CD8-positive, alpha-beta memory T cell (primary cell): ENCODE results near the gene SCLY. TPM values are rescaled to one million over a fixed set of nuclear protein-coding genes. Genes with fewer than 3 reads are reported as not detected.
"Not testable (repeated sequence)": the region's sequence is repeated elsewhere in the genome, so short reads cannot be mapped to it uniquely, and the experiment has no call there.

Source experiments
- CTCF ChIA-PET: fragments of 350-600 bp; sonication (Branson Sonifier 250); formaldehyde crosslinking; loops from one replicate; lab custom pipeline; 2021; ENCODE audit warnings: antibody characterized with exemption; lab: Charles Lee
- POLR2A ChIA-PET: fragments of 350-600 bp; sonication (Branson Sonifier 250); formaldehyde crosslinking; loops from one replicate; lab custom pipeline; 2021; ENCODE audit warnings: antibody characterized with exemption; lab: Charles Lee
- DNase-seq, 5 donors: peaks; one replicate each; pipeline versions ENCODE4 v3.0.0 to v3.0.0-alpha.2; 2020 to 2022; ENCODE audit warnings: mixed read lengths in 1 of 5
- H3K27ac ChIP-seq: one replicate; pipeline ENCODE4 v1.7.0; 2013; ENCODE audit warnings: low read depth, mild to moderate bottlenecking, low read length, moderate library complexity
- H3K27me3 ChIP-seq: 2 replicates; pipeline ENCODE4 v1.7.0; 2013; ENCODE audit warnings: low read length, mild to moderate bottlenecking; ENCODE audit not compliant: insufficient read depth, poor library complexity, severe bottlenecking
- H3K36me3 ChIP-seq: 2 replicates; pipeline ENCODE4 v1.7.0; 2013; ENCODE audit warnings: mild to moderate bottlenecking, low read length, moderate library complexity; ENCODE audit not compliant: insufficient read depth
- H3K4me1 ChIP-seq: 2 replicates; pipeline ENCODE4 v1.7.0; 2013; ENCODE audit warnings: mild to moderate bottlenecking, low read length, moderate library complexity; ENCODE audit not compliant: insufficient read depth
- H3K4me3 ChIP-seq: 2 replicates; pipeline ENCODE4 v1.7.0; 2013; ENCODE audit warnings: mild to moderate bottlenecking, low read length
- H3K9me3 ChIP-seq: 2 replicates; pipeline ENCODE4 v1.7.0; 2013; ENCODE audit warnings: mild to moderate bottlenecking, low read length
- H3K27ac Mint-ChIP-seq, 8 donors: one replicate each; pipeline ENCODE4 v1.8.0; 2020 to 2021; ENCODE audit warnings: mixed read lengths in 8 of 8, mild to moderate bottlenecking in 6 of 8, inconsistent platforms in 3 of 8, moderate library complexity in 3 of 8
- H3K27me3 Mint-ChIP-seq, 2 donors: one replicate each; pipeline ENCODE4 v1.8.0; 2020 to 2021; ENCODE audit warnings: mixed read lengths in 2 of 2, mild to moderate bottlenecking in 1 of 2, moderate library complexity in 1 of 2
- H3K36me3 Mint-ChIP-seq, 3 donors: one replicate each; pipeline ENCODE4 v1.8.0; 2020 to 2021; ENCODE audit warnings: mixed read lengths in 3 of 3, inconsistent platforms in 1 of 3, mild to moderate bottlenecking in 1 of 3
- H3K4me1 Mint-ChIP-seq, 3 donors: one replicate each; pipeline ENCODE4 v1.8.0; 2020 to 2021; ENCODE audit warnings: mixed read lengths in 3 of 3, inconsistent platforms in 1 of 3, mild to moderate bottlenecking in 1 of 3
- H3K4me3 Mint-ChIP-seq, 7 donors: one replicate each; pipeline ENCODE4 v1.8.0; 2020 to 2021; ENCODE audit warnings: mixed read lengths in 7 of 7, mild to moderate bottlenecking in 6 of 7, moderate library complexity in 4 of 7, inconsistent platforms in 2 of 7
- H3K9me3 Mint-ChIP-seq, 5 donors: one replicate each; pipeline ENCODE4 v1.8.0; 2020 to 2022; ENCODE audit warnings: mixed read lengths in 5 of 5, mild to moderate bottlenecking in 3 of 5, moderate library complexity in 2 of 5, inconsistent platforms in 1 of 5
- polyA plus RNA-seq: library from polyadenylated mRNA; unstranded; fragments of 300-500 nt; fragmentation: Illumina TruSeq; gene quantifications from one replicate; pipeline ENCODE4 v1.2.3, GENCODE V29; 2021
- total RNA-seq, 2 experiments: library from RNA; stranded (reverse); gene quantifications; one replicate each; pipeline ENCODE4 v1.2.3, GENCODE V29; 2021

The SCLY gene
- total and polyA plus RNA-seq, 3 experiments from 2014 or later: 16.1 to 70.5 (median 64.8) TPM

GRCh38 chr2:238106698-238107524 is 46.1 kb downstream of the SCLY start:
- H3K27me3 Mint-ChIP-seq: no peaks in the 10 kb centered on the region
- no peaks in the 10 kb centered on the region for H3K36me3 Mint-ChIP-seq
- DNase-seq: no peak
- Histone ChIP-seq H3K27me3 (no peaks in the 10 kb centered on the region), H3K36me3 (no peaks in the 10 kb centered on the region), H3K9me3 (no peaks in the 10 kb centered on the region), H3K4me1 (no peaks in the 10 kb centered on the region), H3K27ac (no peak overlapping the region), H3K4me3 (no peak overlapping the region)
- POLR2A ChIA-PET: no interaction called here
- peaks cover 0 to 16% (median 0%) of the 10 kb centered on the region in 3 donors for H3K4me1 Mint-ChIP-seq
- peaks cover 0 to 2% (median 1%) of the 10 kb centered on the region in 5 donors for H3K9me3 Mint-ChIP-seq
- CTCF ChIA-PET: no interaction called here
- no peak overlapping the region for H3K4me3 Mint-ChIP-seq
- H3K27ac Mint-ChIP-seq: no peak overlapping the region

- H3K27ac Mint-ChIP-seq: no peak overlapping the region
- DNase-seq: no peak
- H3K4me3 Mint-ChIP-seq: no peak overlapping the region
- peaks cover 0 to 4% (median under 1%) of the 10 kb centered on the region in 3 donors for H3K36me3 Mint-ChIP-seq
- Histone ChIP-seq H3K27ac (no peak overlapping the region), H3K4me1 (no peaks in the 10 kb centered on the region), H3K27me3 (no peaks in the 10 kb centered on the region), H3K9me3 (peaks cover 1% of the 10 kb centered on the region), H3K4me3 (no peak overlapping the region), H3K36me3 (no peaks in the 10 kb centered on the region)
- H3K27me3 Mint-ChIP-seq: no peaks in the 10 kb centered on the region
- peaks cover 0 to 16% (median 0%) of the 10 kb centered on the region in 3 donors for H3K4me1 Mint-ChIP-seq
- ChIA-PET POLR2A (no interaction called here), CTCF (no interaction called here)
- peaks cover 3 to 11% (median 9%) of the 10 kb centered on the region in 5 donors for H3K9me3 Mint-ChIP-seq
Observed at GRCh38 chr2:238107525-238108422, 47.0 kb downstream of the SCLY start.

GRCh38 chr2:238108423-238109183 is 47.8 kb downstream of the SCLY start:
- ChIA-PET CTCF (no interaction called here), POLR2A (no interaction called here)
- no peak overlapping the region for H3K4me3 Mint-ChIP-seq
- no peak overlapping the region for H3K4me3 ChIP-seq
- H3K27ac Mint-ChIP-seq: no peak overlapping the region
- no peaks in the 10 kb centered on the region for H3K27me3 ChIP-seq
- H3K4me1 ChIP-seq: no peaks in the 10 kb centered on the region
- peaks cover 0 to 16% (median 0%) of the 10 kb centered on the region in 3 donors for H3K4me1 Mint-ChIP-seq
- H3K27me3 Mint-ChIP-seq: no peaks in the 10 kb centered on the region
- no peaks in the 10 kb centered on the region for H3K36me3 ChIP-seq
- no peak for DNase-seq
- H3K9me3 ChIP-seq: peaks cover 3% of the 10 kb centered on the region
- no peak overlapping the region for H3K27ac ChIP-seq
- H3K9me3 Mint-ChIP-seq: peaks cover 9 to 17% (median 13%) of the 10 kb centered on the region in 5 donors
- peaks cover 0 to 10% (median 2%) of the 10 kb centered on the region in 3 donors for H3K36me3 Mint-ChIP-seq

- H3K36me3 Mint-ChIP-seq: peaks cover 0 to 10% (median 2%) of the 10 kb centered on the region in 3 donors
- peaks cover 9 to 17% (median 13%) of the 10 kb centered on the region in 5 donors for H3K9me3 Mint-ChIP-seq
- no peak overlapping the region for H3K4me3 ChIP-seq
- peaks cover 4 to 10% of the 10 kb centered on the region in 2 donors for H3K27me3 Mint-ChIP-seq
- no peak overlapping the region for H3K27ac ChIP-seq
- peaks cover 0 to 7% (median 0%) of the 10 kb centered on the region in 3 donors for H3K4me1 Mint-ChIP-seq
- H3K36me3 ChIP-seq: no peaks in the 10 kb centered on the region
- POLR2A ChIA-PET: no interaction called here
- no peak overlapping the region for H3K27ac Mint-ChIP-seq
- H3K4me1 ChIP-seq: no peaks in the 10 kb centered on the region
- peaks cover 3% of the 10 kb centered on the region for H3K9me3 ChIP-seq
- DNase-seq: peak in 1 of 5 donors; percentile 28
- H3K4me3 Mint-ChIP-seq: no peak overlapping the region
- CTCF ChIA-PET: no interaction called here
- H3K27me3 ChIP-seq: no peaks in the 10 kb centered on the region
Observed at GRCh38 chr2:238113611-238114010, 52.8 kb downstream of the SCLY start.

GRCh38 chr2:238114331-238114841 is 53.6 kb downstream of the SCLY start:
- CTCF ChIA-PET: no interaction called here
- Histone ChIP-seq H3K4me1 (no peaks in the 10 kb centered on the region), H3K36me3 (no peaks in the 10 kb centered on the region), H3K27ac (no peak overlapping the region), H3K9me3 (peaks cover 3% of the 10 kb centered on the region), H3K27me3 (no peaks in the 10 kb centered on the region), H3K4me3 (no peak overlapping the region)
- Mint-ChIP-seq H3K4me1 (no peaks in the 10 kb centered on the region), H3K27ac (no peak overlapping the region), H3K4me3 (no peak overlapping the region), H3K36me3 (peaks cover 0 to 10% (median 2%) of the 10 kb centered on the region in 3 donors), H3K27me3 (peaks cover 4 to 10% of the 10 kb centered on the region in 2 donors), H3K9me3 (peaks cover 9 to 17% (median 13%) of the 10 kb centered on the region in 5 donors)
- DNase-seq: peak in 1 of 5 donors; percentile 41
- POLR2A ChIA-PET: no interaction called here

- H3K4me1 Mint-ChIP-seq: no peaks in the 10 kb centered on the region
- peaks cover 3% of the 10 kb centered on the region for H3K9me3 ChIP-seq
- H3K27me3 ChIP-seq: no peaks in the 10 kb centered on the region
- CTCF ChIA-PET: no interaction called here
- no peaks in the 10 kb centered on the region for H3K4me1 ChIP-seq
- H3K9me3 Mint-ChIP-seq: peaks cover 9 to 17% (median 13%) of the 10 kb centered on the region in 5 donors
- no peak overlapping the region for H3K4me3 ChIP-seq
- no peaks in the 10 kb centered on the region for H3K36me3 ChIP-seq
- no peak overlapping the region for H3K27ac Mint-ChIP-seq
- no peak overlapping the region for H3K4me3 Mint-ChIP-seq
- POLR2A ChIA-PET: no interaction called here
- H3K36me3 Mint-ChIP-seq: peaks cover 0 to 10% (median 2%) of the 10 kb centered on the region in 3 donors
- no peak overlapping the region for H3K27ac ChIP-seq
- peaks cover 4 to 10% of the 10 kb centered on the region in 2 donors for H3K27me3 Mint-ChIP-seq
- peak in 1 of 5 donors; percentile 26 for DNase-seq
Observed at GRCh38 chr2:238114851-238115660, 54.3 kb downstream of the SCLY start.

- H3K36me3 ChIP-seq, POLR2A ChIA-PET, H3K27ac Mint-ChIP-seq, H3K4me1 ChIP-seq, CTCF ChIA-PET, H3K4me3 ChIP-seq, H3K9me3 ChIP-seq, H3K4me1 Mint-ChIP-seq, H3K27ac ChIP-seq, H3K4me3 Mint-ChIP-seq, H3K36me3 Mint-ChIP-seq, H3K27me3 ChIP-seq, DNase-seq: not testable (repeated sequence)
- peaks cover 9 to 17% (median 13%) of the 10 kb centered on the region in 5 donors for H3K9me3 Mint-ChIP-seq
- peaks cover 4 to 10% of the 10 kb centered on the region in 2 donors for H3K27me3 Mint-ChIP-seq
Observed at GRCh38 chr2:238115709-238116108, 54.9 kb downstream of the SCLY start.
